K562 (cell line): Measurements from ENCODE around the gene DMRTA1. TPM values are rescaled to one million over a fixed set of nuclear protein-coding genes. Genes with fewer than 3 reads are reported as not detected.

ENCODE experiments used
- CHD7 ChIP-seq: fragments of 200-600 bp; sonication (generic); IDR thresholded peaks from one replicate; pipeline ENCODE4 v1.6.1; 2012; ENCODE audit warnings: mild to moderate bottlenecking, low read depth, low read length, inconsistent platforms
- ZNF512 ChIP-seq: IDR thresholded peaks from 2 replicates; pipeline ENCODE4 v1.6.1; 2016; ENCODE audit warnings: missing genetic modification characterization, missing compliant biosample characterization
- polyA plus RNA-seq, 8 experiments: library from polyadenylated mRNA; depleted of rRNA in 4 of 8; stranded (reverse) in 5 of 8; unstranded in 3 of 8; fragments of >200 nt; fragmentation: Nextera tagmentation in 2 of 8; fragmentation: Illumina TruSeq in 1 of 8; extraction: Ambion mirVana in 2 of 8; extraction: Trizol in 1 of 8; gene quantifications; 2 replicates each; pipeline versions ENCODE4 v1.2.1 to v1.2.3, GENCODE V29; 2011 to 2014; ENCODE audit warnings: inconsistent platforms in 1 of 8, missing spikeins in 1 of 8
- total RNA-seq, 7 experiments: library from RNA; depleted of rRNA in 6 of 7; stranded (reverse); fragments of >200 nt in 6 of 7; fragmentation: Illumina TruSeq in 2 of 7; extraction: Trizol in 2 of 7; gene quantifications; 2 replicates each; pipeline versions ENCODE4 v1.2.1 to v1.2.3, GENCODE V29; 2011 to 2021; ENCODE audit warnings: low replicate concordance in 1 of 7

DMRTA1 gene
- total and polyA plus RNA-seq, 9 of the 15 experiments (the other 6 are each of a cell fraction or from before 2014, with no cell fraction given): not detected

- TF ChIP-seq CHD7 (no peak), ZNF512 (tag) (no peak)
Observed at GRCh38 chr9:22455181-22455580, 8.6 kb downstream of the DMRTA1 start (continued).
